GM20431 (cell line): Measurements from ENCODE around the gene MYO7B.

Experiments used
- in situ Hi-C: fragments of 300-500 bp; cut with MseI, MboI; formaldehyde crosslinking; loops from one replicate; pipeline ENCODE4 v1.15.0; 2020; ENCODE audit warnings: low sequenced_read_pairs; ENCODE audit not compliant: unreplicated experiment

The MYO7B gene

GRCh38 chr2:127604986-127605385 lies 69.5 kb downstream of the MYO7B start:
- in situ Hi-C loops = no loop called here

- in situ Hi-C loops = no loop called here
These were observed 70.3 kb downstream of the MYO7B start for GRCh38 chr2:127605691-127606263.

- in situ Hi-C loops = no loop called here
These were observed 71.3 kb downstream of the MYO7B start for GRCh38 chr2:127606625-127607398.

- in situ Hi-C loops = no loop called here
These were observed 72.0 kb downstream of the MYO7B start for GRCh38 chr2:127607399-127607908.

- in situ Hi-C loops = no loop called here
These were observed 72.9 kb downstream of the MYO7B start for GRCh38 chr2:127608061-127609030.

- in situ Hi-C loops = no loop called here
These were observed 73.7 kb downstream of the MYO7B start for GRCh38 chr2:127609031-127609751.

- in situ Hi-C loops = no loop called here
These were observed 74.3 kb downstream of the MYO7B start for GRCh38 chr2:127609818-127610217.

GRCh38 chr2:127610561-127610960 lies 75.1 kb downstream of the MYO7B start:
- in situ Hi-C loops = no loop called here

- in situ Hi-C loops = no loop called here
These were observed 75.8 kb downstream of the MYO7B start for GRCh38 chr2:127611076-127611925.

- in situ Hi-C loops = no loop called here
These were observed 76.8 kb downstream of the MYO7B start for GRCh38 chr2:127612111-127612822.

GRCh38 chr2:127614246-127614645 lies 78.8 kb downstream of the MYO7B start:
- in situ Hi-C loops = no loop called here

GRCh38 chr2:127614731-127615130 lies 79.2 kb downstream of the MYO7B start:
- in situ Hi-C loops = no loop called here

GRCh38 chr2:127615511-127616166 lies 80.2 kb downstream of the MYO7B start:
- in situ Hi-C loops = no loop called here

GRCh38 chr2:127618551-127619202 lies 83.2 kb downstream of the MYO7B start:
- in situ Hi-C loops = no loop called here

GRCh38 chr2:127619203-127619590 lies 83.7 kb downstream of the MYO7B start:
- in situ Hi-C loops = no loop called here

GRCh38 chr2:127619877-127620705 lies 84.6 kb downstream of the MYO7B start:
- in situ Hi-C loops = no loop called here

GRCh38 chr2:127620866-127621265 lies 85.4 kb downstream of the MYO7B start:
- in situ Hi-C loops = no loop called here
